DOHH2 (cell line): ENCODE data around the gene SGPL1.

Source experiments
- H3F3A ChIP-seq: fragments of 200-600 bp; sonication (generic), shearing (Covaris generic); 2 replicates; pipeline ENCODE4 v1.6.0; 2016; ENCODE audit warnings: antibody characterized with exemption, mild to moderate bottlenecking; ENCODE audit not compliant: control insufficient read depth, insufficient read depth
- H3K27ac ChIP-seq: fragments of 200-600 bp; sonication (generic); 2 replicates; pipeline ENCODE4 v1.5.1; 2014; ENCODE audit warnings: low read depth, mild to moderate bottlenecking, low read length, moderate library complexity
- H3K27me3 ChIP-seq: fragments of 200-600 bp; sonication (generic); 2 replicates; pipeline ENCODE4 v1.6.1; 2014; ENCODE audit warnings: mild to moderate bottlenecking, low read length, mixed read lengths; ENCODE audit not compliant: control insufficient read depth
- H3K36me3 ChIP-seq: fragments of 200-600 bp; sonication (generic); 2 replicates; pipeline ENCODE4 v1.6.1; 2014; ENCODE audit warnings: mild to moderate bottlenecking, low read length, moderate library complexity, mixed read lengths; ENCODE audit not compliant: control insufficient read depth
- H3K4me1 ChIP-seq: fragments of 200-600 bp; sonication (generic); 2 replicates; pipeline ENCODE4 v1.6.1; 2014; ENCODE audit warnings: mild to moderate bottlenecking, low read length, mixed read lengths; ENCODE audit not compliant: control insufficient read depth
- H3K4me2 ChIP-seq: fragments of 200-600 bp; sonication (generic); 2 replicates; pipeline ENCODE4 v1.6.0; 2014; ENCODE audit warnings: mild to moderate bottlenecking, low read length, moderate library complexity
- H3K4me3 ChIP-seq: fragments of 200-600 bp; sonication (generic); 2 replicates; pipeline ENCODE4 v1.5.1; 2014; ENCODE audit warnings: mild to moderate bottlenecking, low read length, mixed read lengths
- H3K79me2 ChIP-seq: fragments of 200-600 bp; sonication (generic); 2 replicates; pipeline ENCODE4 v1.6.1; 2014; ENCODE audit warnings: mild to moderate bottlenecking, low read length, mixed read lengths; ENCODE audit not compliant: control insufficient read depth
- H3K9me2 ChIP-seq: fragments of 200-600 bp; sonication (generic); replicated peaks from 2 replicates; pipeline ENCODE4 v1.6.1; 2014; ENCODE audit warnings: mild to moderate bottlenecking, low read length, mixed read lengths; ENCODE audit not compliant: control insufficient read depth
- H3K9me3 ChIP-seq: fragments of 200-600 bp; sonication (generic); 2 replicates; pipeline ENCODE4 v1.6.1; 2014; ENCODE audit warnings: antibody characterized with exemption, low read length, mixed read lengths; ENCODE audit not compliant: control insufficient read depth, insufficient read depth
- H4K20me1 ChIP-seq: fragments of 200-600 bp; sonication (generic); 2 replicates; pipeline ENCODE4 v1.6.0; 2014; ENCODE audit warnings: low read depth, mild to moderate bottlenecking, antibody characterized with exemption, low read length, moderate library complexity; ENCODE audit not compliant: control insufficient read depth, insufficient read depth
- CTCF ChIP-seq: fragments of 200-600 bp; sonication (generic); IDR thresholded peaks from one replicate; pipeline ENCODE4 v1.5.1; 2014; ENCODE audit warnings: antibody characterized with exemption, mild to moderate bottlenecking, low read depth, low read length; ENCODE audit not compliant: poor library complexity, severe bottlenecking
- EZH2phosphoT487 ChIP-seq: fragments of 200-600 bp; sonication (generic); IDR thresholded peaks from 2 replicates; pipeline ENCODE4 v1.6.1; 2017; ENCODE audit warnings: borderline replicate concordance, mild to moderate bottlenecking, antibody characterized with exemption, low read length, moderate library complexity, mixed read lengths

The SGPL1 gene

GRCh38 chr10:70837660-70838059 lies 21.9 kb downstream of the SGPL1 start:
- Histone ChIP-seq H3K27ac (no peak overlapping the region), H3K9me2 (no peaks in the 10 kb centered on the region), H3K36me3 (no peaks in the 10 kb centered on the region), H4K20me1 (no peaks in the 10 kb centered on the region), H3K27me3 (no peaks in the 10 kb centered on the region), H3K4me2 (no peak overlapping the region), H3K4me1 (no peaks in the 10 kb centered on the region), H3K4me3 (no peak overlapping the region), H3K79me2 (no peaks in the 10 kb centered on the region; the same call in 1 of the 2 replicates), H3F3A (no peaks in the 10 kb centered on the region), H3K9me3 (no peaks in the 10 kb centered on the region)
- TF ChIP-seq EZH2phosphoT487 (no peak), CTCF (no peak)

DNA sequence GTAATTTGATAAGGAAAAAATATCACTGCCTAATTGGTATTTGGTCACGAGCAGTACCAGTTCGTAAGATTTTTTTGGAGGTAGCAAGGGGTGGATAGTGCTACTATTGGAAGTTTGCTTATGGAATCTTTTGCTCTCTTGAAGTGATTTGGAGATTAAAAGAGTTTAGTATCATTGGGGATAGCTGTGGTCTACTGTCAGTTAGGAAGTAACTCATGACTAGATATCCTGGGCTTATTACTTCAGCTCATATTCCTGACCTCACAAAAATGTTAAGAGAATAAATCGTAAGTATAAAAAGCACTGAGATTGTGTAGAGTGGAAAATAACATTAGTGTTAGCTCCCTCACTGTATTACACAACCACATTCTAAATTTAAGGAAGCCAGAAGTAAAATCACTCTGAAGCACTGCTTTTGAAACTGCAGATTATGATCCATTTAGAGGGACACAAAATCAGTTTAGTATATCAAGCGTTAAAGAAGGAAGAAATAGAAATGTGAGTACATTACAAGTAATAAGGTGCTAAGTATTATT lies 22.6 kb downstream of the SGPL1 start:
- Histone ChIP-seq H3K4me2 (no peak overlapping the region), H3K27me3 (no peaks in the 10 kb centered on the region), H3F3A (no peaks in the 10 kb centered on the region), H3K9me3 (no peaks in the 10 kb centered on the region), H3K4me1 (no peaks in the 10 kb centered on the region), H3K36me3 (no peaks in the 10 kb centered on the region), H3K4me3 (no peak overlapping the region), H3K27ac (no peak overlapping the region), H3K9me2 (no peaks in the 10 kb centered on the region), H3K79me2 (no peaks in the 10 kb centered on the region), H4K20me1 (no peaks in the 10 kb centered on the region)
- no peak for TF ChIP-seq CTCF
- TF ChIP-seq EZH2phosphoT487, result no peak

GRCh38 chr10:70840836-70841235 lies 25.1 kb downstream of the SGPL1 start:
- no peak overlapping the region for H3K27ac ChIP-seq
- TF ChIP-seq EZH2phosphoT487 (no peak), CTCF (no peak)
- no peaks in the 10 kb centered on the region for H3K9me2 ChIP-seq

More at GRCh38 chr10:70840836-70841235, 25.1 kb downstream of the SGPL1 start:
- Histone ChIP-seq H3K4me3 (no peak overlapping the region), H3F3A (no peaks in the 10 kb centered on the region), H3K4me1 (no peaks in the 10 kb centered on the region), H3K27me3 (no peaks in the 10 kb centered on the region), H4K20me1 (no peaks in the 10 kb centered on the region), H3K79me2 (no peaks in the 10 kb centered on the region), H3K36me3 (no peaks in the 10 kb centered on the region), H3K4me2 (no peak overlapping the region), H3K9me3 (no peaks in the 10 kb centered on the region)
